HepG2 (cell line): Measurements from ENCODE around the gene PLK3. TPM values are rescaled to one million over a fixed set of nuclear protein-coding genes. Genes with fewer than 3 reads are reported as not detected.
A peak's percentile ranks its signal among the peaks of the same experiment; 100 is the strongest.

Experiments
- ARID2 ChIP-seq: sonication (generic); formaldehyde crosslinking; IDR thresholded peaks from 2 replicates; pipeline ENCODE4 v1.8.1; 2022; ENCODE audit warnings: mild to moderate bottlenecking, missing genetic modification reagents, borderline replicate concordance
- DRAP1 ChIP-seq: IDR thresholded peaks from 2 replicates; pipeline ENCODE4 v1.6.1; 2016; ENCODE audit warnings: missing genetic modification reagents, missing compliant biosample characterization
- FOXA3 ChIP-seq: IDR thresholded peaks from 2 replicates; pipeline ENCODE4 v1.6.1; 2016; ENCODE audit warnings: missing genetic modification reagents, missing compliant biosample characterization
- GTF2F1 ChIP-seq: fragments of 150-350 bp; IDR thresholded peaks from 2 replicates; pipeline ENCODE4 v1.6.1; 2014; ENCODE audit warnings: low read length
- HES4 ChIP-seq: sonication (generic); formaldehyde crosslinking; IDR thresholded peaks from 2 replicates; pipeline ENCODE4 v1.9.0; 2021; ENCODE audit warnings: mild to moderate bottlenecking, missing genetic modification reagents, borderline replicate concordance
- KLF6 ChIP-seq: IDR thresholded peaks from 2 replicates; pipeline ENCODE4 v1.8.0; 2016; ENCODE audit warnings: missing biosample characterization, missing genetic modification reagents
- NFYC ChIP-seq: IDR thresholded peaks from 2 replicates; pipeline ENCODE4 v1.6.1; 2016; ENCODE audit warnings: missing genetic modification reagents, missing compliant biosample characterization
- RELA ChIP-seq: sonication (generic); formaldehyde crosslinking; IDR thresholded peaks from 2 replicates; pipeline ENCODE4 v1.4.0; 2020; ENCODE audit warnings: missing genetic modification reagents
- SKI ChIP-seq: fragments of 450-650 bp; IDR thresholded peaks from one replicate; pipeline ENCODE4 v1.6.1; 2018; ENCODE audit warnings: mild to moderate bottlenecking; ENCODE audit not compliant: partially characterized antibody
- TAF1 ChIP-seq: sonication (generic); formaldehyde crosslinking; IDR thresholded peaks from 2 replicates; pipeline ENCODE4 v1.4.0; 2020; ENCODE audit warnings: missing genetic modification reagents
- TBL1XR1 ChIP-seq: fragments of 150-350 bp; IDR thresholded peaks from 2 replicates; pipeline ENCODE4 v1.6.1; 2014; ENCODE audit warnings: borderline replicate concordance, low read length; ENCODE audit not compliant: partially characterized antibody
- U2AF2 ChIP-seq: fragments of 200-400 bp; formaldehyde crosslinking; IDR thresholded peaks from 2 replicates; pipeline ENCODE4 v1.6.1; 2017; ENCODE audit warnings: low read depth, mild to moderate bottlenecking, low read length
- ZBTB40 ChIP-seq, 2 experiments: fragments of 450-650 bp in 1 of 2; sonication (generic) in 1 of 2; formaldehyde crosslinking in 1 of 2; IDR thresholded peaks; 2 replicates each; pipeline versions ENCODE4 v1.6.1 to v1.8.0; 2016 to 2022; ENCODE audit warnings: antibody characterized with exemption in 1 of 2, mild to moderate bottlenecking in 1 of 2, missing genetic modification reagents in 1 of 2
- ZNF124 ChIP-seq: sonication (generic); formaldehyde crosslinking; IDR thresholded peaks from 2 replicates; pipeline ENCODE4 v1.4.0; 2020; ENCODE audit warnings: missing genetic modification reagents
- ZNF232 ChIP-seq: sonication (generic); formaldehyde crosslinking; IDR thresholded peaks from 2 replicates; pipeline ENCODE4 v1.4.0; 2020; ENCODE audit warnings: missing genetic modification reagents, borderline replicate concordance
- ZNF441 ChIP-seq: sonication (generic); formaldehyde crosslinking; IDR thresholded peaks from 2 replicates; pipeline ENCODE4 v1.7.0; 2021; ENCODE audit warnings: missing genetic modification reagents, borderline replicate concordance
- ZNF501 ChIP-seq: sonication (generic); formaldehyde crosslinking; IDR thresholded peaks from 2 replicates; pipeline ENCODE4 v1.5.1; 2020; ENCODE audit warnings: mild to moderate bottlenecking, moderate library complexity, missing genetic modification reagents
- ZNF619 ChIP-seq: sonication (generic); formaldehyde crosslinking; IDR thresholded peaks from 2 replicates; pipeline ENCODE4 v1.4.0; 2020; ENCODE audit warnings: mild to moderate bottlenecking, missing genetic modification reagents
- ZNF784 ChIP-seq: sonication (generic); formaldehyde crosslinking; IDR thresholded peaks from 2 replicates; pipeline ENCODE4 v1.5.1; 2020; ENCODE audit warnings: missing genetic modification reagents, mild to moderate bottlenecking, borderline replicate concordance
- polyA plus RNA-seq, 8 experiments: library from polyadenylated mRNA; depleted of rRNA in 3 of 8; stranded (reverse) in 7 of 8; unstranded in 1 of 8; fragments of >200 nt; fragmentation: Illumina TruSeq in 4 of 8; extraction: Trizol in 4 of 8; gene quantifications; 2 replicates each; pipeline versions ENCODE4 v1.2.1 to v1.2.3, GENCODE V29; 2011 to 2016; ENCODE audit warnings: low read depth in 4 of 8, missing spikeins in 1 of 8, mixed read lengths in 1 of 8; ENCODE audit not compliant: insufficient read depth in 1 of 8
- total RNA-seq, 5 experiments: library from RNA; depleted of rRNA; stranded (reverse); fragments of >200 nt; fragmentation: Illumina TruSeq; extraction: Trizol; gene quantifications; 2 replicates each; pipeline ENCODE4 v1.2.3, GENCODE V29; 2016; ENCODE audit warnings: low read depth in 1 of 5

The PLK3 gene
- total and polyA plus RNA-seq, 2 of the 13 experiments (the other 11 are each of a cell fraction or from before 2014, with no cell fraction given): 9.8 to 16.9 TPM

- TF ChIP-seq ZBTB40 (IDR thresholded peaks at IDR 0.05): no peak
- peak; percentile 50; the same call in 1 of the 2 replicates for TF ChIP-seq ZBTB40 (CRISPR knock-in tag; IDR thresholded peaks at IDR 0.05)
- peak; percentile 61 for TF ChIP-seq SKI
- peak; percentile 50 for TF ChIP-seq TBL1XR1
- TF ChIP-seq ZNF784 (CRISPR knock-in tag): no peak
- peak; percentile 88; the same call in 1 of the 2 replicates for TF ChIP-seq ZNF441 (CRISPR knock-in tag)
- peak; percentile 94 for TF ChIP-seq ZNF501 (CRISPR knock-in tag)
- TF ChIP-seq FOXA3 (CRISPR knock-in tag): peak; percentile 72
- TF ChIP-seq RELA (CRISPR knock-in tag): peak; percentile 37
- TF ChIP-seq TAF1 (CRISPR knock-in tag): peak; percentile 69
- peak; percentile 15; the same call in 1 of the 2 replicates for TF ChIP-seq GTF2F1
- TF ChIP-seq KLF6 (CRISPR knock-in tag): peak; percentile 78
- peak; percentile 89 for TF ChIP-seq ARID2 (CRISPR knock-in tag)
- peak; percentile 99 for TF ChIP-seq ZNF619 (CRISPR knock-in tag)
- no peak; the same call in 1 of the 2 replicates for TF ChIP-seq ZNF124 (CRISPR knock-in tag)
- peak; percentile 89 for TF ChIP-seq ZNF232
- peak; percentile 83 for TF ChIP-seq DRAP1
- TF ChIP-seq U2AF2: peak; percentile 66; the same call in 1 of the 2 replicates
- TF ChIP-seq NFYC: no peak; the same call in 1 of the 2 replicates
- peak; percentile 86 for TF ChIP-seq HES4
These were observed 7.3 kb downstream of the PLK3 start (continued) for GRCh38 chr1:44807364-44808062.
